C4-2B (cell line): ENCODE data around the gene REC114.

Experiments used
- ZFX ChIP-seq: fragments of 450-650 bp; IDR thresholded peaks from 2 replicates; pipeline ENCODE4 v1.6.1; 2017
- TF ChIP-seq, protein P1 (sequence below): fragments of 450-650 bp; conservative IDR thresholded peaks from 2 replicates; pipeline ENCODE4 v1.5.1; 2017; ENCODE audit warnings: mild to moderate bottlenecking

DNA sequence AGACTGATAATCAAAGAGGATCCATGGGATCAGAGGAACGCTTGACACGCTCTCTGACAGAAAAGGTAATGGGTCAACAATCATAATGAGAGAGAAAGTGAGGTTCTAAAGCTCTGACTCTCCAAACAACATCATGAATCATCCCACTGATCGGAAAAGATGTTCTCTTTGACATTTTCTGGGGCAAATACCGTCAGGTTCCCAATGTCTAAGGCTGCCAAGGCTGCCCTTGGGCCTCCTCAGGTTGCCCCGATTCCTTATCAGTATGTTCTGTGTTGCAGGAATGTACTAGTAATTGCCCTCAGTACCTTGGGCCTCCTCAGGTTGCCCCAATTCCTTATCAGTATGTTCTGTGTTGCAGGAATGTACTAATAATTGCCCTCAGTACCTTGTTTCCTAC lies 129.3 kb downstream of the REC114 start:
- TF ChIP-seq, protein P1, sequence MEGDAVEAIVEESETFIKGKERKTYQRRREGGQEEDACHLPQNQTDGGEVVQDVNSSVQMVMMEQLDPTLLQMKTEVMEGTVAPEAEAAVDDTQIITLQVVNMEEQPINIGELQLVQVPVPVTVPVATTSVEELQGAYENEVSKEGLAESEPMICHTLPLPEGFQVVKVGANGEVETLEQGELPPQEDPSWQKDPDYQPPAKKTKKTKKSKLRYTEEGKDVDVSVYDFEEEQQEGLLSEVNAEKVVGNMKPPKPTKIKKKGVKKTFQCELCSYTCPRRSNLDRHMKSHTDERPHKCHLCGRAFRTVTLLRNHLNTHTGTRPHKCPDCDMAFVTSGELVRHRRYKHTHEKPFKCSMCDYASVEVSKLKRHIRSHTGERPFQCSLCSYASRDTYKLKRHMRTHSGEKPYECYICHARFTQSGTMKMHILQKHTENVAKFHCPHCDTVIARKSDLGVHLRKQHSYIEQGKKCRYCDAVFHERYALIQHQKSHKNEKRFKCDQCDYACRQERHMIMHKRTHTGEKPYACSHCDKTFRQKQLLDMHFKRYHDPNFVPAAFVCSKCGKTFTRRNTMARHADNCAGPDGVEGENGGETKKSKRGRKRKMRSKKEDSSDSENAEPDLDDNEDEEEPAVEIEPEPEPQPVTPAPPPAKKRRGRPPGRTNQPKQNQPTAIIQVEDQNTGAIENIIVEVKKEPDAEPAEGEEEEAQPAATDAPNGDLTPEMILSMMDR, result no peak
- TF ChIP-seq ZFX, result no peak
